ENCODE measurements around the gene INHBE.

Gene INHBE

DNA sequence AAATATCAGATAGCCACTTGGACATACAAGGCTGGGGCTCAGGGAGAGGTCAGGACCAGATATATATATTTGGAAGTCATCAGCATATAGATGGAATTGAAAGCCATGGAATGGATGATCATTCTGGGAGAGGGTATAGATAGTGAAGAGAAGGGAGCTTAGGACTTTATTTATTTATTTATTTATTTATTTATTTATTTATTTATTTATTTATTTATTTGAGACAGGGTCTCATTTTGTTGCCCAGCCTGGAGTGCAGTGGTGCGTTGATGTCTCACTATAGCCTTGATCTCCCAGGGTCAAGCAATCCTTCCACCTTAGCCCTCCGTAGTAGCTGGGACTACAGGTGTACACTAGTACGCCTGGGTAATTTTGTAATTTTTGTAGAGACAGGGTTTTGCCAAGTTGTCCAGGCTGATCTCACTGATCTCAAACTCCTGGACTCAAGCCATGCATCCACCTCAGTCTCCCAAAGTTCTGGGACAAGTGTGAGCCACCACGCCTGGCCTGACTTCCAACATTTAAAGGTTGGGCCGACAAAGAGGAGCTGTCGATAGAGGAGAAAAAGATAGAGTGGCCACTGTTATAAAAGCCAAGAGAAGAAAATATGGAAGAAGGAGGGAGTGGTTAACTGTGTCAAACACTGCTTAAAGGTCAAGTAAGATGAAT is 8.7 kb upstream of the INHBE start:
- Histone ChIP-seq H3K9ac (ENCODE audit: low read length) (no peak overlapping the region), H3K27ac (ENCODE audit: low read depth, low read length) (no peak overlapping the region), H3K4me1 (ENCODE audit: control insufficient read depth, insufficient read depth, low read length) (no peaks in the 10 kb centered on the region), H3K4me3 (ENCODE audit: low read length) (no peak overlapping the region), H3K27me3 (ENCODE audit: control insufficient read depth, insufficient read depth, low read length) (no peaks in the 10 kb centered on the region), H3K36me3 (ENCODE audit: control insufficient read depth, insufficient read depth, low read length) (no peaks in the 10 kb centered on the region)

DNA sequence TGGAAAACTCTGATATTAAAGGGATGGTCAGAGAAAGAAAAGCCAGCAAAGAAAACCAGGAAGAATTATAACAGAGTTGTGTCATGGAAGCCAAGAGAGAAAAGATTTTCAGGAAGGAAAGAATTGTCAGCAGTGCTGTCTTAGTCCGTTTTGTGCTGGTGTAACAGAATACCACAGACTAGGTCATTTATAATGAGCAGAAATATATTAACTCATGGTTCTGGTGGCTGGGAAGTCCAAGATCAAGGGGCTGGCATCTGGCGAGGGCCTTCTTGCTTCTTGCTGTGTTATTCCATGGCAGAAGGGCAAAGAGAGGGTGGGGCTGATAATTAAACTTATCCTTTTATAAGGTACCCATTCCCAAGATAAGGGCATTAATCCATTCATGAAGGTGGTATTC is 6.4 kb upstream of the INHBE start:
- H3K27ac ChIP-seq (ENCODE audit: low read depth, low read length) = no peak overlapping the region

DNA sequence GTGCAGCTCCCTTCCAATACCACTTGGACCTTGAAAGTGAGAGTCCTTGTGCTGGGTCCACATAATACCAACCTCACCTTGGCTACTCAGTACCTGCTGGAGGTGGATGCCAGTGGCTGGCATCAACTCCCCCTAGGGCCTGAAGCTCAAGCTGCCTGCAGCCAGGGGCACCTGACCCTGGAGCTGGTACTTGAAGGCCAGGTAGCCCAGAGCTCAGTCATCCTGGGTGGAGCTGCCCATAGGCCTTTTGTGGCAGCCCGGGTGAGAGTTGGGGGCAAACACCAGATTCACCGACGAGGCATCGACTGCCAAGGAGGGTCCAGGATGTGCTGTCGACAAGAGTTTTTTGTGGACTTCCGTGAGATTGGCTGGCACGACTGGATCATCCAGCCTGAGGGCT is 5.7 kb upstream of the INHBE start:
- H3K4me3 ChIP-seq (ENCODE audit: low read length) = no peak overlapping the region
- H3K9ac ChIP-seq (ENCODE audit: low read length) = no peak overlapping the region
- H3K27me3 ChIP-seq (ENCODE audit: control insufficient read depth, insufficient read depth, low read length) = no peaks in the 10 kb centered on the region
- no peak overlapping the region for H3K27ac ChIP-seq (ENCODE audit: low read depth, low read length)
- H3K36me3 ChIP-seq (ENCODE audit: control insufficient read depth, insufficient read depth, low read length) = no peaks in the 10 kb centered on the region
- no peaks in the 10 kb centered on the region for H3K4me1 ChIP-seq (ENCODE audit: control insufficient read depth, insufficient read depth, low read length)

More for the DNA sequence above, 6.4 kb upstream of the INHBE start:
- H3K36me3 ChIP-seq (ENCODE audit: control insufficient read depth, insufficient read depth, low read length) = no peaks in the 10 kb centered on the region
- H3K4me1 ChIP-seq (ENCODE audit: control insufficient read depth, insufficient read depth, low read length) = no peaks in the 10 kb centered on the region
- no peak overlapping the region for H3K9ac ChIP-seq (ENCODE audit: low read length)
- no peak overlapping the region for H3K4me3 ChIP-seq (ENCODE audit: low read length)
- H3K27me3 ChIP-seq (ENCODE audit: control insufficient read depth, insufficient read depth, low read length) = no peaks in the 10 kb centered on the region

DNA sequence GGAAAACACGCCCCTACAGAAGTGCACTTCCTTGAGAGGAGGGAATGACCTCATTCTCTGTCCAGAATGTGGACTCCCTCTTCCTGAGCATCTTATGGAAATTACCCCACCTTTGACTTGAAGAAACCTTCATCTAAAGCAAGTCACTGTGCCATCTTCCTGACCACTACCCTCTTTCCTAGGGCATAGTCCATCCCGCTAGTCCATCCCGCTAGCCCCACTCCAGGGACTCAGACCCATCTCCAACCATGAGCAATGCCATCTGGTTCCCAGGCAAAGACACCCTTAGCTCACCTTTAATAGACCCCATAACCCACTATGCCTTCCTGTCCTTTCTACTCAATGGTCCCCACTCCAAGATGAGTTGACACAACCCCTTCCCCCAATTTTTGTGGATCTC is 5.0 kb upstream of the INHBE start:
- H3K4me3 ChIP-seq (ENCODE audit: low read length) = no peak overlapping the region
- H3K4me1 ChIP-seq (ENCODE audit: control insufficient read depth, insufficient read depth, low read length) = no peaks in the 10 kb centered on the region
- no peaks in the 10 kb centered on the region for H3K27me3 ChIP-seq (ENCODE audit: control insufficient read depth, insufficient read depth, low read length)
- no peaks in the 10 kb centered on the region for H3K36me3 ChIP-seq (ENCODE audit: control insufficient read depth, insufficient read depth, low read length)
- H3K27ac ChIP-seq (ENCODE audit: low read depth, low read length) = no peak overlapping the region
- H3K9ac ChIP-seq (ENCODE audit: low read length) = no peak overlapping the region

DNA sequence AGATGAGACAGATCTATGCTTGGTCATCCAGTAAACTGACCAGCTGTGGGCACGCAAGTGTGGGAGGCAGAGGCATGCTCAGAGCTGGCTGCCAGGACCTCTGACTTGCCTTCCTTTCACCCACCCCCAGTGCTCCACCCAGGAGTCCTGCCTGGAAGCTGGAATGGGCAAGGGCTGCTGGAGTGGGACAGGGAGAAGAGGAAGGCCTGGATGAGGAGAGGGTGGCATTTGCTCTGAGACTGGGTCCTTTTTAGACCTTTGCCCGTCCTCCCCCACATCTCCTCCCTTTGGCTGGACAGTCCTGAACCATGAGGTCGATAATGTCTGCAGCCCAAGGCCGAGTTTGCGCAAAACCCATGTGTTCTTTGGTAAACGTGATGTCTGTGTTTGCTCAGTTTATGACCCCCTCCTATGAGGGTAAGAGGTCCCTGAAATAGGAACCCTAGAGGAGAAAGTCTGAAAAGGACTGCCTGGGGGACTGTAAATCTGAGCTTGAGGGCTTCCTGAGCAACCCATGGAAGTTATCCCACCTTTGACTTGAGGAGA is 3.8 kb upstream of the INHBE start:
- no peak overlapping the region for H3K27ac ChIP-seq (ENCODE audit: low read depth, low read length)
- H3K27me3 ChIP-seq (ENCODE audit: control insufficient read depth, insufficient read depth, low read length) = no peaks in the 10 kb centered on the region
- no peak overlapping the region for H3K4me3 ChIP-seq (ENCODE audit: low read length)
- H3K4me1 ChIP-seq (ENCODE audit: control insufficient read depth, insufficient read depth, low read length) = no peaks in the 10 kb centered on the region
- H3K36me3 ChIP-seq (ENCODE audit: control insufficient read depth, insufficient read depth, low read length) = no peaks in the 10 kb centered on the region
- H3K9ac ChIP-seq (ENCODE audit: low read length) = no peak overlapping the region

DNA sequence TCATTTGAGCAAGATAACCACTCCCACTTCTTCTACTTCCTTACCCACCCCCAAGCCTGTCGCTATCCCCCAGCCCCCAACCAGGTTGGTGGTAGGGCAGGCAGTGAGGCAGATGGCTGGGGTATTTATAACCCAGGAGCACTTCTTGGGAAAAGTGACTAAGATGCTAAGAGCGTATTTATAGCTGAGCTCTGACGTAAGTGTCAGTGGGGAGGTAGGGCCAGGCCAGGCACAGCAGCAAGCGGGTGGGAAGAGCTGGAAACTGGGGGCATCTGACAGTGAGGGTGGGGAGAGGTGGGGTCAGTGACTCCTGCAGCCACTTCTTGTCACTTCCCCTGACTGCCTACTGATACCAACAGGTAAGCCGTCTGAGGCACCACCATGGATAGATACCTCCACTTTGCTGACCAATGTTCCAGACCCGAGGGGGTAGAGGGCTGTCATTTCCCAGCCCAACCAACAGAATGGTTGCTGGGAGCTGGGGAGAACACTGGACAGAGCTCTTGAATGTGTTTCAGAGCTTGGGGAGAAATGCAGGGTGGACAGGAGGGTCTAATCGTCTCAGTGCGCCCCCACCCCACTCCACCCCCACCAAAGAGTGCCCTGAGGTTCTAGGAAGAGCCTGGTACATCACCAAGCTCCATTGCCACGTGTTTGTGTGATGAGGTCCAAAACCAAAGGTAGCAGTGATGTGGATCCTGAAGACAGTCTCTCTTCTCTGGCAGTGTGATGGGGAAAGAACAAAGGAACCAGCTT is 2.7 kb upstream of the INHBE start:
- no peak overlapping the region for H3K4me3 ChIP-seq (ENCODE audit: low read length)
- no peaks in the 10 kb centered on the region for H3K36me3 ChIP-seq (ENCODE audit: control insufficient read depth, insufficient read depth, low read length)
- peak overlapping the region; percentile 44 for H3K27ac ChIP-seq (ENCODE audit: low read depth, low read length)
- H3K27me3 ChIP-seq (ENCODE audit: control insufficient read depth, insufficient read depth, low read length) = no peaks in the 10 kb centered on the region
- no peak overlapping the region for H3K9ac ChIP-seq (ENCODE audit: low read length)
- no peaks in the 10 kb centered on the region for H3K4me1 ChIP-seq (ENCODE audit: control insufficient read depth, insufficient read depth, low read length)

DNA sequence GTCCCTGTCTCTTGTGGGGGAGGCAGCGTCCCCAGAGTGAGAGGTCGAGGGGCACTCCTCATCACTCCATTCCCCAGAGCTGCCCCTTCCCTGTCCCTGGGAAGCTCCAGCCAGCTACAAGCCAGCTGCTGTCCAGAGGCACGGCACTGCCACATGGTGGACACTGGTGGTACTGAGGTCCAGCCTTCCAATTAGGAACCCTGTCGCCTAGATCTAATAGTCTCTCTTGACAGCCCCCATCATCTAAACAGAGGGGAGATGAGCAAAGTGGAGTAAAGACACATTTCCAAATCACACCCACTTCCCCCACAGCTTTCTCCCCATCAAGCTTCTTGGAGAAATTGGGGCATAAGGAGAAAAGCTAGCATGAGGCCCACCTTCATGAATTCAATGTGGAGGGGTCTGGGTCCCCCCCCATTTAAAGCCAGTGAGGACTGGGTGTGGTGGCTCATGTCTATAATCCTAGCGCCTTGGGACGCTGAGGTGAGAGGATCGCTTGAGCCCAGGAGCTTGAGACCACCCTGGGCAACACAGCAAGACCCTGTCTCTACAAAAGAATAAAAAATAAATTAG is 2.1 kb upstream of the INHBE start:
- Histone ChIP-seq H3K36me3 (ENCODE audit: control insufficient read depth, insufficient read depth, low read length) (no peaks in the 10 kb centered on the region), H3K4me3 (ENCODE audit: low read length) (no peak overlapping the region), H3K27me3 (ENCODE audit: control insufficient read depth, insufficient read depth, low read length) (no peaks in the 10 kb centered on the region), H3K9ac (ENCODE audit: low read length) (no peak overlapping the region), H3K4me1 (ENCODE audit: control insufficient read depth, insufficient read depth, low read length) (no peaks in the 10 kb centered on the region), H3K27ac (ENCODE audit: low read depth, low read length) (no peak overlapping the region)

DNA sequence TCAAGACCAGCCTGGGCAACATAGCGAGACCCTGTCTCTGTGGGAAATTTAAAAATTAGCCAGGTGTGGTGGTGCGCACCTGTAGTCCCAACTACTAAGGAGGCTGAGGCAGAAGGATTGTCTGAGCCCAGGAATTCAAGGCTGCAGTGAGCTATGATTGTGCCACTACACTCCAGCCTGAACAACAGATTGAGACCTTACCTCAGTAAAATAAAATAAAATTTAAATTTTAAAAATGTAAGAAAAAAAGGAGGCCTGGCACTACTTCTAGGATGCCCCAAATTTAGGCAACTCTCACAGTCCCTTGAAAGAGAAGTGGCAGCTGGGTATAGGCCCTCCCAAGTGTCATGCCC is 918 bp upstream of the INHBE start:
- H3K4me1 ChIP-seq (ENCODE audit: control insufficient read depth, insufficient read depth, low read length) = peaks cover 4% of the 10 kb centered on the region
- H3K9ac ChIP-seq (ENCODE audit: low read length) = no peak overlapping the region
- no peaks in the 10 kb centered on the region for H3K36me3 ChIP-seq (ENCODE audit: control insufficient read depth, insufficient read depth, low read length)
- H3K27me3 ChIP-seq (ENCODE audit: control insufficient read depth, insufficient read depth, low read length) = no peaks in the 10 kb centered on the region
- H3K4me3 ChIP-seq (ENCODE audit: low read length) = no peak overlapping the region
- no peak overlapping the region for H3K27ac ChIP-seq (ENCODE audit: low read depth, low read length)

DNA sequence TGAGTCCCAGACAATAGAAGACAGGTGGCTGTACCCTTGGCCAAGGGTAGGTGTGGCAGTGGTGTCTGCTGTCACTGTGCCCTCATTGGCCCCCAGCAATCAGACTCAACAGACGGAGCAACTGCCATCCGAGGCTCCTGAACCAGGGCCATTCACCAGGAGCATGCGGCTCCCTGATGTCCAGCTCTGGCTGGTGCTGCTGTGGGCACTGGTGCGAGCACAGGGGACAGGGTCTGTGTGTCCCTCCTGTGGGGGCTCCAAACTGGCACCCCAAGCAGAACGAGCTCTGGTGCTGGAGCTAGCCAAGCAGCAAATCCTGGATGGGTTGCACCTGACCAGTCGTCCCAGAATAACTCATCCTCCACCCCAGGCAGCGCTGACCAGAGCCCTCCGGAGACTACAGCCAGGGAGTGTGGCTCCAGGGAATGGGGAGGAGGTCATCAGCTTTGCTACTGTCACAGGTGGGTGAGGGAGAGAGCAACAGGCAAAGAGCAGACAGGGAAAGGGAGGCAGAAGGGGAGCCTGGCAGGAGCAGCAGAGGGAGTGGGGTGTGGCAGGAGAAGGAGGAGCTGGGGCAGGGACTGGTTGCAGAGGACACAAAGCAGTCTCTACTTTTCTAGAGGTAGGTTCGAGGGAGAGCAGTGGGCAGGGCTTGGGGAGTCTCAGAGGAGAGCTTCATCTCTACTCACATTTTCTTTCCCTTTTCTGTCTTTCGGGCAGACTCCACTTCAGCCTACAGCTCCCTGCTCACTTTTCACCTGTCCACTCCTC is 452 bp downstream of the INHBE start:
- H3K27me3 ChIP-seq (ENCODE audit: control insufficient read depth, insufficient read depth, low read length) = peaks cover under 1% of the 10 kb centered on the region
- peaks cover 4% of the 10 kb centered on the region for H3K4me1 ChIP-seq (ENCODE audit: control insufficient read depth, insufficient read depth, low read length)
- H3K4me3 ChIP-seq (ENCODE audit: low read length) = no peak overlapping the region
- no peaks in the 10 kb centered on the region for H3K36me3 ChIP-seq (ENCODE audit: control insufficient read depth, insufficient read depth, low read length)
- no peak overlapping the region for H3K27ac ChIP-seq (ENCODE audit: low read depth, low read length)
- H3K9ac ChIP-seq (ENCODE audit: low read length) = no peak overlapping the region

DNA sequence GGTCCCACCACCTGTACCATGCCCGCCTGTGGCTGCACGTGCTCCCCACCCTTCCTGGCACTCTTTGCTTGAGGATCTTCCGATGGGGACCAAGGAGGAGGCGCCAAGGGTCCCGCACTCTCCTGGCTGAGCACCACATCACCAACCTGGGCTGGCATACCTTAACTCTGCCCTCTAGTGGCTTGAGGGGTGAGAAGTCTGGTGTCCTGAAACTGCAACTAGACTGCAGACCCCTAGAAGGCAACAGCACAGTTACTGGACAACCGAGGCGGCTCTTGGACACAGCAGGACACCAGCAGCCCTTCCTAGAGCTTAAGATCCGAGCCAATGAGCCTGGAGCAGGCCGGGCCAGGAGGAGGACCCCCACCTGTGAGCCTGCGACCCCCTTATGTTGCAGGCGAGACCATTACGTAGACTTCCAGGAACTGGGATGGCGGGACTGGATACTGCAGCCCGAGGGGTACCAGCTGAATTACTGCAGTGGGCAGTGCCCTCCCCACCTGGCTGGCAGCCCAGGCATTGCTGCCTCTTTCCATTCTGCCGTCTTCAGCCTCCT is 1.1 kb downstream of the INHBE start:
- Histone ChIP-seq H3K4me1 (ENCODE audit: control insufficient read depth, insufficient read depth, low read length) (peaks cover 6% of the 10 kb centered on the region), H3K4me3 (ENCODE audit: low read length) (no peak overlapping the region), H3K27ac (ENCODE audit: low read depth, low read length) (no peak overlapping the region), H3K36me3 (ENCODE audit: control insufficient read depth, insufficient read depth, low read length) (no peaks in the 10 kb centered on the region), H3K27me3 (ENCODE audit: control insufficient read depth, insufficient read depth, low read length) (peaks cover 5% of the 10 kb centered on the region), H3K9ac (ENCODE audit: low read length) (no peak overlapping the region)

DNA sequence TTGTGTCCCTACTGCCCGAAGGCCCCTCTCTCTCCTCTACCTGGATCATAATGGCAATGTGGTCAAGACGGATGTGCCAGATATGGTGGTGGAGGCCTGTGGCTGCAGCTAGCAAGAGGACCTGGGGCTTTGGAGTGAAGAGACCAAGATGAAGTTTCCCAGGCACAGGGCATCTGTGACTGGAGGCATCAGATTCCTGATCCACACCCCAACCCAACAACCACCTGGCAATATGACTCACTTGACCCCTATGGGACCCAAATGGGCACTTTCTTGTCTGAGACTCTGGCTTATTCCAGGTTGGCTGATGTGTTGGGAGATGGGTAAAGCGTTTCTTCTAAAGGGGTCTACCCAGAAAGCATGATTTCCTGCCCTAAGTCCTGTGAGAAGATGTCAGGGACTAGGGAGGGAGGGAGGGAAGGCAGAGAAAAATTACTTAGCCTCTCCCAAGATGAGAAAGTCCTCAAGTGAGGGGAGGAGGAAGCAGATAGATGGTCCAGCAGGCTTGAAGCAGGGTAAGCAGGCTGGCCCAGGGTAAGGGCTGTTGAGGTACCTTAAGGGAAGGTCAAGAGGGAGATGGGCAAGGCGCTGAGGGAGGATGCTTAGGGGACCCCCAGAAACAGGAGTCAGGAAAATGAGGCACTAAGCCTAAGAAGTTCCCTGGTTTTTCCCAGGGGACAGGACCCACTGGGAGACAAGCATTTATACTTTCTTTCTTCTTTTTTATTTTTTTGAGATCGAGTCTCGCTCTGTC is 1.8 kb downstream of the INHBE start:
- H3K9ac ChIP-seq (ENCODE audit: low read length) = no peak overlapping the region
- H3K27me3 ChIP-seq (ENCODE audit: control insufficient read depth, insufficient read depth, low read length) = peaks cover 5% of the 10 kb centered on the region
- peaks cover 9% of the 10 kb centered on the region for H3K4me1 ChIP-seq (ENCODE audit: control insufficient read depth, insufficient read depth, low read length)
- no peaks in the 10 kb centered on the region for H3K36me3 ChIP-seq (ENCODE audit: control insufficient read depth, insufficient read depth, low read length)
- H3K27ac ChIP-seq (ENCODE audit: low read depth, low read length) = no peak overlapping the region
- H3K4me3 ChIP-seq (ENCODE audit: low read length) = no peak overlapping the region

All from rectal smooth muscle tissue (tissue), 1 donor.